SW 1271 (cell line): ENCODE data around the gene ABHD16B.
"Not testable (repeated sequence)": the region's sequence is repeated elsewhere in the genome, so short reads cannot be mapped to it uniquely, and the experiment has no call there.

Experiments used
- DNase-seq, 2 experiments: peaks; one replicate each; lab custom pipeline; 2025; lab: John Stamatoyannopoulos, UW

Gene ABHD16B

GRCh38 chr20:63855363-63856097 lies 5.8 kb upstream of the ABHD16B start:
- no peak for DNase-seq

- DNase-seq, result no peak
Observed at GRCh38 chr20:63856098-63856511, 5.2 kb upstream of the ABHD16B start.

- no peak for DNase-seq
Observed at GRCh38 chr20:63857764-63858392, 3.4 kb upstream of the ABHD16B start.

- DNase-seq, result peak in 1 of 2 experiments; percentile 45
Observed at GRCh38 chr20:63858393-63859165, 2.7 kb upstream of the ABHD16B start.

GRCh38 chr20:63859166-63859699 lies 2.1 kb upstream of the ABHD16B start:
- DNase-seq, result no peak

GRCh38 chr20:63860325-63861051 lies 810 bp upstream of the ABHD16B start:
- no peak for DNase-seq

GRCh38 chr20:63861981-63862901 lies 943 bp downstream of the ABHD16B start:
- DNase-seq, result no peak

GRCh38 chr20:63863021-63863797 lies 1.9 kb downstream of the ABHD16B start:
- DNase-seq, result no peak

- DNase-seq, result peak; percentile 72 to 80
Observed at GRCh38 chr20:63863798-63864544, 2.7 kb downstream of the ABHD16B start.

- DNase-seq, result no peak
Observed at GRCh38 chr20:63864545-63864977, 3.3 kb downstream of the ABHD16B start.

- DNase-seq, result peak; percentile 99
Observed at GRCh38 chr20:63864978-63865640, 3.8 kb downstream of the ABHD16B start, which contains the start of gene TPD52L2. Gene TPD52L2 (plus strand): TSS chr20:63865270. CDS start chr20:63865366, 96 bp downstream.

- not testable (repeated sequence) for DNase-seq
Observed at GRCh38 chr20:63867042-63867441, 5.7 kb downstream of the ABHD16B start.

GRCh38 chr20:63868264-63868663 lies 7.0 kb downstream of the ABHD16B start:
- DNase-seq, result no peak

GRCh38 chr20:63873477-63873971 lies 12.2 kb downstream of the ABHD16B start:
- DNase-seq, result peak; percentile 88 to 94

- DNase-seq, result not testable (repeated sequence)
Observed at GRCh38 chr20:63874241-63874640, 12.9 kb downstream of the ABHD16B start.

- DNase-seq, result no peak
Observed at GRCh38 chr20:63876489-63877036, 15.3 kb downstream of the ABHD16B start.

- no peak for DNase-seq
Observed at GRCh38 chr20:63877755-63878470, 16.6 kb downstream of the ABHD16B start.
